Measurements from ENCODE around the gene INPP5D. TPM values are rescaled to one million over a fixed set of nuclear protein-coding genes. Genes with fewer than 3 reads are reported as not detected.

The INPP5D gene
- total and polyA plus RNA-seq, 2 of the 13 experiments (the other 11 are each of a cell fraction or from before 2014, with no cell fraction given), result 16.7 to 18.0 TPM

DNA sequence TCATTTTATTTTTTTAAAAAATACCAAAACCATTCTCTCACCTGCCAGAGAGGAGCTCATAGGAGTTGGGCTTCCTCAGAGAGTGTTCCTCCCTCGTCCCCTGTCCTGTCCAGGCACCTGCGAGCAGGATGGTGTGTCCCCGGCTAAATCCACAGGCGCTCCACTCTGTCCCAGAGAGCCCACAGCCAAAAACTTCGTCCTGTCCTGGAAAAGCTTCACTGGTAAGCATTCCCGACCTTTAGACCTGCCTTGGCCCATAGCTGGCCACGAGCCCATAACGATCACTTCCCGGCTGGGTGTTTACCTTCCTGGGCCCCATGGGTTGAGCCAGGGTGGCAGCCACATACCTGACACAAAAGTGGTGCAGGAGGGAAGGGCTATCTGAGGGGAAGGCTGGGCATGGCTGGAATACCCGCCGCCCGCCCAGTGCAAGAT is 47.1 kb upstream of the INPP5D start, which contains the start of gene NGEF (continued):
- TF ChIP-seq PHF20 (CRISPR knock-in tag; IDR thresholded peaks at IDR 0.05) (0 out of 2 replicates have a peak, but pooled peaks have one; percentile 37), ARNT2 (CRISPR knock-in tag; IDR thresholded peaks at IDR 0.05; ENCODE audit: low read depth) (peak; percentile 76), ZNF607 (CRISPR knock-in tag; IDR thresholded peaks at IDR 0.05; ENCODE audit: borderline replicate concordance) (0 out of 2 replicates have a peak, but pooled peaks have one; percentile 6), ATF7 (IDR thresholded peaks at IDR 0.05) (no peak), ATF7 (CRISPR knock-in tag; IDR thresholded peaks at IDR 0.05) (peak; percentile 78), ZFX (CRISPR knock-in tag; IDR thresholded peaks at IDR 0.05; ENCODE audit: low read depth) (peak; percentile 85), TEAD3 (CRISPR knock-in tag; optimal IDR thresholded peaks at IDR 0.05; ENCODE audit: borderline replicate concordance) (peak; percentile 97), ZNF713 (CRISPR knock-in tag; IDR thresholded peaks at IDR 0.05) (no peak), KMT2B (CRISPR knock-in tag; IDR thresholded peaks at IDR 0.05) (peak; percentile 66; the same call in 1 of the 2 replicates), ZNF564 (CRISPR knock-in tag; IDR thresholded peaks at IDR 0.05) (peak; percentile 83), ZFP1 (CRISPR knock-in tag; IDR thresholded peaks at IDR 0.05) (peak; percentile 37; the same call in 1 of the 2 replicates), MIER3 (CRISPR knock-in tag; IDR thresholded peaks at IDR 0.05; ENCODE audit: borderline replicate concordance) (peak; percentile 84; the same call in 1 of the 2 replicates), NCOA2 (CRISPR knock-in tag; IDR thresholded peaks at IDR 0.05) (peak; percentile 83), ARID2 (CRISPR knock-in tag; IDR thresholded peaks at IDR 0.05; ENCODE audit: borderline replicate concordance) (0 out of 2 replicates have a peak, but pooled peaks have one; percentile 53), SSRP1 (CRISPR knock-in tag; IDR thresholded peaks at IDR 0.05) (no peak), MEIS1 (CRISPR knock-in tag; IDR thresholded peaks at IDR 0.05; ENCODE audit: borderline replicate concordance) (peak; percentile 70; the same call in 1 of the 2 replicates), ARNTL (CRISPR knock-in tag; IDR thresholded peaks at IDR 0.05) (peak; percentile 73), ZNF292 (CRISPR knock-in tag; IDR thresholded peaks at IDR 0.05; ENCODE audit: borderline replicate concordance, low read depth) (peak; percentile 96; the same call in 1 of the 2 replicates), NFYC (CRISPR knock-in tag; IDR thresholded peaks at IDR 0.05) (0 out of 2 replicates have a peak, but pooled peaks have one; percentile 23), NCOR1 (IDR thresholded peaks at IDR 0.05; ENCODE audit: borderline replicate concordance, low read length) (peak; percentile 69; the same call in 1 of the 2 replicates), ZNF432 (CRISPR knock-in tag; IDR thresholded peaks at IDR 0.05; ENCODE audit: borderline replicate concordance) (no peak)
- TF ChIP-seq, protein P1, sequence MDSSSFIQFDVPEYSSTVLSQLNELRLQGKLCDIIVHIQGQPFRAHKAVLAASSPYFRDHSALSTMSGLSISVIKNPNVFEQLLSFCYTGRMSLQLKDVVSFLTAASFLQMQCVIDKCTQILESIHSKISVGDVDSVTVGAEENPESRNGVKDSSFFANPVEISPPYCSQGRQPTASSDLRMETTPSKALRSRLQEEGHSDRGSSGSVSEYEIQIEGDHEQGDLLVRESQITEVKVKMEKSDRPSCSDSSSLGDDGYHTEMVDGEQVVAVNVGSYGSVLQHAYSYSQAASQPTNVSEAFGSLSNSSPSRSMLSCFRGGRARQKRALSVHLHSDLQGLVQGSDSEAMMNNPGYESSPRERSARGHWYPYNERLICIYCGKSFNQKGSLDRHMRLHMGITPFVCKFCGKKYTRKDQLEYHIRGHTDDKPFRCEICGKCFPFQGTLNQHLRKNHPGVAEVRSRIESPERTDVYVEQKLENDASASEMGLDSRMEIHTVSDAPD (CRISPR knock-in tag; IDR thresholded peaks at IDR 0.05), result peak; percentile 99
- TF ChIP-seq, protein P2, sequence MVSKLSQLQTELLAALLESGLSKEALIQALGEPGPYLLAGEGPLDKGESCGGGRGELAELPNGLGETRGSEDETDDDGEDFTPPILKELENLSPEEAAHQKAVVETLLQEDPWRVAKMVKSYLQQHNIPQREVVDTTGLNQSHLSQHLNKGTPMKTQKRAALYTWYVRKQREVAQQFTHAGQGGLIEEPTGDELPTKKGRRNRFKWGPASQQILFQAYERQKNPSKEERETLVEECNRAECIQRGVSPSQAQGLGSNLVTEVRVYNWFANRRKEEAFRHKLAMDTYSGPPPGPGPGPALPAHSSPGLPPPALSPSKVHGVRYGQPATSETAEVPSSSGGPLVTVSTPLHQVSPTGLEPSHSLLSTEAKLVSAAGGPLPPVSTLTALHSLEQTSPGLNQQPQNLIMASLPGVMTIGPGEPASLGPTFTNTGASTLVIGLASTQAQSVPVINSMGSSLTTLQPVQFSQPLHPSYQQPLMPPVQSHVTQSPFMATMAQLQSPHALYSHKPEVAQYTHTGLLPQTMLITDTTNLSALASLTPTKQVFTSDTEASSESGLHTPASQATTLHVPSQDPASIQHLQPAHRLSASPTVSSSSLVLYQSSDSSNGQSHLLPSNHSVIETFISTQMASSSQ (IDR thresholded peaks at IDR 0.05; ENCODE audit: low read depth), result no peak
- TF ChIP-seq, protein P2 (CRISPR knock-in tag; IDR thresholded peaks at IDR 0.05; ENCODE audit: borderline replicate concordance), result peak; percentile 83; the same call in 1 of the 2 replicates
- TF ChIP-seq, protein P3, sequence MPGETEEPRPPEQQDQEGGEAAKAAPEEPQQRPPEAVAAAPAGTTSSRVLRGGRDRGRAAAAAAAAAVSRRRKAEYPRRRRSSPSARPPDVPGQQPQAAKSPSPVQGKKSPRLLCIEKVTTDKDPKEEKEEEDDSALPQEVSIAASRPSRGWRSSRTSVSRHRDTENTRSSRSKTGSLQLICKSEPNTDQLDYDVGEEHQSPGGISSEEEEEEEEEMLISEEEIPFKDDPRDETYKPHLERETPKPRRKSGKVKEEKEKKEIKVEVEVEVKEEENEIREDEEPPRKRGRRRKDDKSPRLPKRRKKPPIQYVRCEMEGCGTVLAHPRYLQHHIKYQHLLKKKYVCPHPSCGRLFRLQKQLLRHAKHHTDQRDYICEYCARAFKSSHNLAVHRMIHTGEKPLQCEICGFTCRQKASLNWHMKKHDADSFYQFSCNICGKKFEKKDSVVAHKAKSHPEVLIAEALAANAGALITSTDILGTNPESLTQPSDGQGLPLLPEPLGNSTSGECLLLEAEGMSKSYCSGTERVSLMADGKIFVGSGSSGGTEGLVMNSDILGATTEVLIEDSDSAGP (CRISPR knock-in tag; IDR thresholded peaks at IDR 0.05; ENCODE audit: borderline replicate concordance), result peak; percentile 54
